Activated CD4-positive, CD25-positive, alpha-beta regulatory T cell treated with anti-CD3 and anti-CD28 coated beads, Interleukin-2, amount 50 U/mL, for 24 hours (primary cell): Measurements from ENCODE around the gene TMPRSS9.

Experiments used
- ATAC-seq, 2 donors: fragments of 150-1000 bp; cut with Tn5 transposase; one replicate each; pipeline ENCODE4 v1.10.0; 2021; ENCODE audit warnings: mild to moderate bottlenecking in 1 of 2, moderate library complexity in 1 of 2

Gene TMPRSS9

GRCh38 chr19:2329501-2329916 is 30.6 kb upstream of the TMPRSS9 start:
- ATAC-seq = no peak

GRCh38 chr19:2330255-2330631 is 29.8 kb upstream of the TMPRSS9 start:
- ATAC-seq = no peak

- ATAC-seq = no peak
Measured at GRCh38 chr19:2330632-2331284, 29.3 kb upstream of the TMPRSS9 start.

GRCh38 chr19:2331601-2332246 is 28.3 kb upstream of the TMPRSS9 start:
- no peak for ATAC-seq

- ATAC-seq = no peak
Measured at GRCh38 chr19:2332341-2333026, 27.6 kb upstream of the TMPRSS9 start.

- no peak for ATAC-seq
Measured at GRCh38 chr19:2333027-2333806, 26.8 kb upstream of the TMPRSS9 start.

- no peak for ATAC-seq
Measured at GRCh38 chr19:2333807-2334211, 26.3 kb upstream of the TMPRSS9 start.

GRCh38 chr19:2334426-2334825 is 25.6 kb upstream of the TMPRSS9 start:
- no peak for ATAC-seq

GRCh38 chr19:2334986-2335846 is 24.8 kb upstream of the TMPRSS9 start:
- no peak for ATAC-seq

- ATAC-seq = no peak
Measured at GRCh38 chr19:2335848-2336247, 24.2 kb upstream of the TMPRSS9 start.

- ATAC-seq = no peak
Measured at GRCh38 chr19:2336528-2337328, 23.3 kb upstream of the TMPRSS9 start.

- ATAC-seq = peak in 1 of 2 donors; percentile 31
Measured at GRCh38 chr19:2337329-2337707, 22.7 kb upstream of the TMPRSS9 start.

- no peak for ATAC-seq
Measured at GRCh38 chr19:2338055-2338615, 21.9 kb upstream of the TMPRSS9 start.

- no peak for ATAC-seq
Measured at GRCh38 chr19:2338751-2339643, 21.1 kb upstream of the TMPRSS9 start.

GRCh38 chr19:2339644-2340310 is 20.3 kb upstream of the TMPRSS9 start:
- ATAC-seq = no peak

- no peak for ATAC-seq
Measured at GRCh38 chr19:2340496-2341243, 19.4 kb upstream of the TMPRSS9 start.

- ATAC-seq = no peak
Measured at GRCh38 chr19:2341244-2341751, 18.8 kb upstream of the TMPRSS9 start.

- no peak for ATAC-seq
Measured at GRCh38 chr19:2341982-2342381, 18.1 kb upstream of the TMPRSS9 start.
